Measurements from ENCODE around the gene TNFRSF25.
A peak's percentile ranks its signal among the peaks of the same experiment; 100 is the strongest.

TNFRSF25 gene

DNA sequence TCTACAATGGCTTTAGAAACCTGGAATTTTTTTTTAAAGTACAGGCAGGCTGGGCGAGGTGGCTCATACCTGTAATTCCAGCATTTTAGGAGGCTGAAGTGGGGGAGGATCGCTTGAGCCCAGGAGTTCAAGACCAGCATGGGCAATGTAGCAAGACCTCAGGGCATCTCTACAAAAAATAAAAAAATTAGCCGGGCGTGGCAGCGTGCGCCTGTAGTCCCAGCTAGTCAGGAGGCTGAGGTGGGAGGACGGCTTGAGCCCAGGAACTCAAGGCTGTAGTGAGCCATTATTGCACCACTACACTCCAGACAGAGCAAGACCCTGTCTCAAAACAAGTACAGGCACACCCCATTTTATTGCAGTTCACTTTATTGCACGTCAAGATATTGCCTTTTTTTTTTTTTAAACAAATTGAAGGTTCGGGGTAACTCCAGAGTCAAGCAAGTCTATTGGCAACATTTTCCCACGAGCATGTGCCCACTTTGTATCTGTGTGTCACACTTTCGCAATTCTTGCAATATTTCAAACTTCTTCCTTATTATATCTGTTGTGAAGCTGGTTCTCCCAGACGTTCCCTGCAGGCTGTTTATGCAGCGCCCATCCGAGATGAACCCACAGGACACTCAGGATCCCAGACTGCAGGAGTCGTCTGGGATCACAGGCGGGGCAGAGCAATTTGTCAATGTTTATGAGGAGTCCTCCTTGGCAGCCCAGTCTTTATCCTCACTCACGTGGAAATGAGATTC lies 50.9 kb downstream of the TNFRSF25 start:
- no peak for DNase-seq (ENCODE audit: extremely low read depth, insufficient read length)
- Histone ChIP-seq H3K36me3 (ENCODE audit: control insufficient read depth, insufficient read depth, low read length) (no peaks in the 10 kb centered on the region), H3K27me3 (replicated peaks; ENCODE audit: control insufficient read depth, insufficient read depth, low read length) (no peaks in the 10 kb centered on the region; the same call in 1 of the 2 replicates), H3K4me3 (replicated peaks; ENCODE audit: low read depth, low read length) (no peak overlapping the region)
- TF ChIP-seq, protein P1, sequence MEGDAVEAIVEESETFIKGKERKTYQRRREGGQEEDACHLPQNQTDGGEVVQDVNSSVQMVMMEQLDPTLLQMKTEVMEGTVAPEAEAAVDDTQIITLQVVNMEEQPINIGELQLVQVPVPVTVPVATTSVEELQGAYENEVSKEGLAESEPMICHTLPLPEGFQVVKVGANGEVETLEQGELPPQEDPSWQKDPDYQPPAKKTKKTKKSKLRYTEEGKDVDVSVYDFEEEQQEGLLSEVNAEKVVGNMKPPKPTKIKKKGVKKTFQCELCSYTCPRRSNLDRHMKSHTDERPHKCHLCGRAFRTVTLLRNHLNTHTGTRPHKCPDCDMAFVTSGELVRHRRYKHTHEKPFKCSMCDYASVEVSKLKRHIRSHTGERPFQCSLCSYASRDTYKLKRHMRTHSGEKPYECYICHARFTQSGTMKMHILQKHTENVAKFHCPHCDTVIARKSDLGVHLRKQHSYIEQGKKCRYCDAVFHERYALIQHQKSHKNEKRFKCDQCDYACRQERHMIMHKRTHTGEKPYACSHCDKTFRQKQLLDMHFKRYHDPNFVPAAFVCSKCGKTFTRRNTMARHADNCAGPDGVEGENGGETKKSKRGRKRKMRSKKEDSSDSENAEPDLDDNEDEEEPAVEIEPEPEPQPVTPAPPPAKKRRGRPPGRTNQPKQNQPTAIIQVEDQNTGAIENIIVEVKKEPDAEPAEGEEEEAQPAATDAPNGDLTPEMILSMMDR (IDR thresholded peaks at IDR 0.05; ENCODE audit: insufficient read depth, low read length, poor library complexity, severe bottlenecking) = no peak

DNA sequence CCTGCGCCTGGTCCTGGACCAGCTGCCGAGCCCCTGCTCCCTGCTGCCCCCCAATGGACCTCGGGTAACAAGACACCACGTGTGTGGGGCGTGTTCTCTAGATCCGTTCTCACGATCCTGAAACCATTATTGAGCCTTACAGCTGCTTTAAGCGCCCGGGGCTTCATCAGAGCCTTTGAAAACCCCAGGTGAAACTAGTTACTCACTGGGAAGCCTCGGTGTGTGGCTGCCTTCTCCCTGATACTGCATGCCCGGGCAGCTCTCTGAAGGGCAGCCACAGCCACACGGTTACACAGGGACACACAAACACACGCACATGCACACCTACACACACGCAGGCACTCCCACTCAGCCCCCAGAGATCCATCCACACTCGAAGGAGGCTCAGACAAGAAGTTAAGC lies 51.5 kb downstream of the TNFRSF25 start:
- TF ChIP-seq, protein P1 (IDR thresholded peaks at IDR 0.05; ENCODE audit: insufficient read depth, low read length, poor library complexity, severe bottlenecking) = peak; percentile 86
- DNase-seq (ENCODE audit: extremely low read depth, insufficient read length) = peak; percentile 61
- Histone ChIP-seq H3K4me3 (replicated peaks; ENCODE audit: low read depth, low read length) (no peak overlapping the region), H3K27me3 (replicated peaks; ENCODE audit: control insufficient read depth, insufficient read depth, low read length) (no peaks in the 10 kb centered on the region; the same call in 1 of the 2 replicates), H3K36me3 (ENCODE audit: control insufficient read depth, insufficient read depth, low read length) (no peaks in the 10 kb centered on the region)

DNA sequence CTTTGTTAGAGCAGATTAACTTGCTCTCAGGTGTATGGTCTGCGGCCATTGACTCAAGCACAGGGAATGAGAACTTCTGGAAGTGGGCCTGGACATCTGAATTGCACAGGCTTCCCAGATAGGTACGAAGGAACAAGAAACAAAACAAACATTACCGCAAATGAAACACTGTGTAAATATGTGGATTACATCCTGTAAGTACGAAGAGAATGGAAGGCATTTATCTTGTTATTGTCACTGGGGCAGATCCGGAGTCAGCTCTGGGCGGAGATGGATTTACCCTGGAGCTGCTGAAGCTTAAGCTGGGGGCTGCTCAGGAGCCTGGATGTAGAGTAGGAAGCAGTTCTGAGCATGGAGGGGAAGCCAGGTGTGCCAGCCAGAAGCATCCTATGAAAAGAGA lies 53.1 kb downstream of the TNFRSF25 start:
- Histone ChIP-seq H3K4me3 (replicated peaks; ENCODE audit: low read depth, low read length) (no peak overlapping the region), H3K36me3 (ENCODE audit: control insufficient read depth, insufficient read depth, low read length) (no peaks in the 10 kb centered on the region), H3K27me3 (replicated peaks; ENCODE audit: control insufficient read depth, insufficient read depth, low read length) (no peaks in the 10 kb centered on the region)
- TF ChIP-seq, protein P1 (IDR thresholded peaks at IDR 0.05; ENCODE audit: insufficient read depth, low read length, poor library complexity, severe bottlenecking) = no peak
- DNase-seq (ENCODE audit: extremely low read depth, insufficient read length) = no peak

Data from GM06990 (cell line).